ENCODE data around the gene ZDHHC14. TPM values are rescaled to one million over a fixed set of nuclear protein-coding genes. Genes with fewer than 3 reads are reported as not detected.

ZDHHC14 gene
- total RNA-seq, 1 donor from 2014 or later, result 5.1 TPM

- Mint-ChIP-seq H3K27me3 (ENCODE audit: unreplicated experiment) (peaks cover 2% of the 10 kb centered on the region), H3K36me3 (ENCODE audit: unreplicated experiment) (peaks cover 3% of the 10 kb centered on the region), H3K9me3 (ENCODE audit: unreplicated experiment) (no peaks in the 10 kb centered on the region), H3K27ac (ENCODE audit: unreplicated experiment) (no peak overlapping the region), H3K4me3 (ENCODE audit: unreplicated experiment) (no peak overlapping the region), H3K4me1 (ENCODE audit: low read depth, unreplicated experiment) (peaks cover 10% of the 10 kb centered on the region)
- no peak for DNase-seq
- no peak for TF ChIP-seq CTCF (IDR thresholded peaks at IDR 0.05; ENCODE audit: partially characterized antibody, unreplicated experiment)
These were observed 271.8 kb downstream of the ZDHHC14 start for GRCh38 chr6:157652601-157653363.

GRCh38 chr6:157653521-157653920 lies 272.5 kb downstream of the ZDHHC14 start:
- peaks cover 3% of the 10 kb centered on the region for H3K36me3 Mint-ChIP-seq (ENCODE audit: unreplicated experiment)
- H3K9me3 Mint-ChIP-seq (ENCODE audit: unreplicated experiment), result peaks cover under 1% of the 10 kb centered on the region
- no peak for DNase-seq
- H3K27me3 Mint-ChIP-seq (ENCODE audit: unreplicated experiment), result peaks cover 3% of the 10 kb centered on the region
- H3K4me3 Mint-ChIP-seq (ENCODE audit: unreplicated experiment), result no peak overlapping the region
- TF ChIP-seq CTCF (IDR thresholded peaks at IDR 0.05; ENCODE audit: partially characterized antibody, unreplicated experiment), result no peak
- H3K27ac Mint-ChIP-seq (ENCODE audit: unreplicated experiment), result no peak overlapping the region
- peaks cover 10% of the 10 kb centered on the region for H3K4me1 Mint-ChIP-seq (ENCODE audit: low read depth, unreplicated experiment)

- Mint-ChIP-seq H3K27ac (ENCODE audit: unreplicated experiment) (no peak overlapping the region), H3K9me3 (ENCODE audit: unreplicated experiment) (peaks cover 3% of the 10 kb centered on the region), H3K27me3 (ENCODE audit: unreplicated experiment) (peaks cover 3% of the 10 kb centered on the region), H3K4me3 (ENCODE audit: unreplicated experiment) (no peak overlapping the region), H3K36me3 (ENCODE audit: unreplicated experiment) (no peaks in the 10 kb centered on the region), H3K4me1 (ENCODE audit: low read depth, unreplicated experiment) (peaks cover 13% of the 10 kb centered on the region)
- no peak for DNase-seq
- no peak for TF ChIP-seq CTCF (IDR thresholded peaks at IDR 0.05; ENCODE audit: partially characterized antibody, unreplicated experiment)
These were observed 274.1 kb downstream of the ZDHHC14 start for GRCh38 chr6:157655139-157655538.

- Mint-ChIP-seq H3K4me3 (ENCODE audit: unreplicated experiment) (no peak overlapping the region), H3K27ac (ENCODE audit: unreplicated experiment) (no peak overlapping the region), H3K27me3 (ENCODE audit: unreplicated experiment) (peaks cover 3% of the 10 kb centered on the region), H3K9me3 (ENCODE audit: unreplicated experiment) (peaks cover 6% of the 10 kb centered on the region), H3K4me1 (ENCODE audit: low read depth, unreplicated experiment) (peaks cover 17% of the 10 kb centered on the region), H3K36me3 (ENCODE audit: unreplicated experiment) (no peaks in the 10 kb centered on the region)
- no peak for TF ChIP-seq CTCF (IDR thresholded peaks at IDR 0.05; ENCODE audit: partially characterized antibody, unreplicated experiment)
- no peak for DNase-seq
These were observed 275.5 kb downstream of the ZDHHC14 start for GRCh38 chr6:157656437-157656997.

GRCh38 chr6:157657754-157658153 lies 276.8 kb downstream of the ZDHHC14 start:
- H3K4me1 Mint-ChIP-seq (ENCODE audit: low read depth, unreplicated experiment), result peaks cover 15% of the 10 kb centered on the region
- H3K27me3 Mint-ChIP-seq (ENCODE audit: unreplicated experiment), result peaks cover 3% of the 10 kb centered on the region
- no peaks in the 10 kb centered on the region for H3K36me3 Mint-ChIP-seq (ENCODE audit: unreplicated experiment)
- H3K27ac Mint-ChIP-seq (ENCODE audit: unreplicated experiment), result no peak overlapping the region
- no peak for TF ChIP-seq CTCF (IDR thresholded peaks at IDR 0.05; ENCODE audit: partially characterized antibody, unreplicated experiment)
- peaks cover 6% of the 10 kb centered on the region for H3K9me3 Mint-ChIP-seq (ENCODE audit: unreplicated experiment)
- H3K4me3 Mint-ChIP-seq (ENCODE audit: unreplicated experiment), result no peak overlapping the region
- DNase-seq, result no peak

All from glutamatergic neuron (in vitro differentiated cells).